Measurements from ENCODE around the gene ARL4A. TPM values are rescaled to one million over a fixed set of nuclear protein-coding genes. Genes with fewer than 3 reads are reported as not detected.
A peak's percentile ranks its signal among the peaks of the same experiment; 100 is the strongest.

The ARL4A gene
- total and polyA plus RNA-seq, 9 of the 15 experiments (the other 6 are each of a cell fraction or from before 2014, with no cell fraction given) = 118 to 688 (median 172) TPM

DNA sequence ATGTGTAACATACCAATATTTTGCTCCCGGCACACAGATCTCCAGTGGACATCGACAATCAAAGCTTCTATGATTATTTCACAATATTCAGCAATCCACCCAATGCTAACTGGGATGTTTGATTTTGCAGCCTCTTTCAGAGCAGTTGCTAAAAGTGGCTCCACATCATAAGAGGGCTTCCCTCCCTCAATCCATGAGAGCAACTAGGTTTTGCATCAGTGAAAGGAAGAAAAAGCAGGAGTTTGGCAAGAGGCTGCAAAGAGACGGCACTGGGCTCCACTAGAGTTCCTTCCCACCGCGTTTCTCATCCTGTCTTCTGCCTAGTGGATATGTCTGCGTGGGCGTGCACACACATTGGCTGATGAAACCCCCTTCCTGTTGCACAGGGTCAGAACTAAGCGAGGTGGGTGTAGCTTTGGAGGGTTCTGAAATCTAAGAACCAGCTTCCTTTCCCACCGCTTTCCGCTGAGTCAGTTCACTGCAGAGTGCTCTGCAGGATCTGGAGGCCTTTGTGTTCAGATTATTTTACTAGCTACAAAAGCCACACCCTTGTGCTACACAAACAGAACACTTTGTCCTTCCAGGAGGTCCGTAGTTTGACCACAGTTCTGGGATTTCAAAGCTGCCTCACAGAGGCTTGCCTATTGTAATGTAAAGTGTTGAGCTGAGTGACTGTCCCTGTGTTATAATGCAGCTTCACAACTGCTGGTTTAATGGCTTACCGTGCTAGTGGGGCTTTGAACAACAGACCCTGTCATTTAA is 28.1 kb downstream of the ARL4A start (continued):
- TF ChIP-seq HMGXB4 (CRISPR knock-in tag; IDR thresholded peaks at IDR 0.05) (peak; percentile 28; the same call in 1 of the 2 replicates), MAFK (IDR thresholded peaks at IDR 0.05; ENCODE audit: low read length) (peak; percentile 94), ZNF431 (CRISPR knock-in tag; IDR thresholded peaks at IDR 0.05) (peak; percentile 53; the same call in 1 of the 2 replicates), BRF2 (IDR thresholded peaks at IDR 0.05; ENCODE audit: borderline replicate concordance, insufficient read depth, insufficient read length) (no peak), SAP30 (IDR thresholded peaks at IDR 0.05; ENCODE audit: borderline replicate concordance, insufficient read depth, low read depth, low read length, poor library complexity, severe bottlenecking) (no peak), ZNF780A (CRISPR knock-in tag; IDR thresholded peaks at IDR 0.05) (no peak), PRPF4 (IDR thresholded peaks at IDR 0.05; ENCODE audit: insufficient read depth, low read depth, low read length, poor library complexity, severe bottlenecking) (no peak), ZBTB11 (CRISPR knock-in tag; IDR thresholded peaks at IDR 0.05) (peak in 1 of 3 experiments; percentile 76; a peak in 1 of 6 replicates)
- TF ChIP-seq, protein P1, sequence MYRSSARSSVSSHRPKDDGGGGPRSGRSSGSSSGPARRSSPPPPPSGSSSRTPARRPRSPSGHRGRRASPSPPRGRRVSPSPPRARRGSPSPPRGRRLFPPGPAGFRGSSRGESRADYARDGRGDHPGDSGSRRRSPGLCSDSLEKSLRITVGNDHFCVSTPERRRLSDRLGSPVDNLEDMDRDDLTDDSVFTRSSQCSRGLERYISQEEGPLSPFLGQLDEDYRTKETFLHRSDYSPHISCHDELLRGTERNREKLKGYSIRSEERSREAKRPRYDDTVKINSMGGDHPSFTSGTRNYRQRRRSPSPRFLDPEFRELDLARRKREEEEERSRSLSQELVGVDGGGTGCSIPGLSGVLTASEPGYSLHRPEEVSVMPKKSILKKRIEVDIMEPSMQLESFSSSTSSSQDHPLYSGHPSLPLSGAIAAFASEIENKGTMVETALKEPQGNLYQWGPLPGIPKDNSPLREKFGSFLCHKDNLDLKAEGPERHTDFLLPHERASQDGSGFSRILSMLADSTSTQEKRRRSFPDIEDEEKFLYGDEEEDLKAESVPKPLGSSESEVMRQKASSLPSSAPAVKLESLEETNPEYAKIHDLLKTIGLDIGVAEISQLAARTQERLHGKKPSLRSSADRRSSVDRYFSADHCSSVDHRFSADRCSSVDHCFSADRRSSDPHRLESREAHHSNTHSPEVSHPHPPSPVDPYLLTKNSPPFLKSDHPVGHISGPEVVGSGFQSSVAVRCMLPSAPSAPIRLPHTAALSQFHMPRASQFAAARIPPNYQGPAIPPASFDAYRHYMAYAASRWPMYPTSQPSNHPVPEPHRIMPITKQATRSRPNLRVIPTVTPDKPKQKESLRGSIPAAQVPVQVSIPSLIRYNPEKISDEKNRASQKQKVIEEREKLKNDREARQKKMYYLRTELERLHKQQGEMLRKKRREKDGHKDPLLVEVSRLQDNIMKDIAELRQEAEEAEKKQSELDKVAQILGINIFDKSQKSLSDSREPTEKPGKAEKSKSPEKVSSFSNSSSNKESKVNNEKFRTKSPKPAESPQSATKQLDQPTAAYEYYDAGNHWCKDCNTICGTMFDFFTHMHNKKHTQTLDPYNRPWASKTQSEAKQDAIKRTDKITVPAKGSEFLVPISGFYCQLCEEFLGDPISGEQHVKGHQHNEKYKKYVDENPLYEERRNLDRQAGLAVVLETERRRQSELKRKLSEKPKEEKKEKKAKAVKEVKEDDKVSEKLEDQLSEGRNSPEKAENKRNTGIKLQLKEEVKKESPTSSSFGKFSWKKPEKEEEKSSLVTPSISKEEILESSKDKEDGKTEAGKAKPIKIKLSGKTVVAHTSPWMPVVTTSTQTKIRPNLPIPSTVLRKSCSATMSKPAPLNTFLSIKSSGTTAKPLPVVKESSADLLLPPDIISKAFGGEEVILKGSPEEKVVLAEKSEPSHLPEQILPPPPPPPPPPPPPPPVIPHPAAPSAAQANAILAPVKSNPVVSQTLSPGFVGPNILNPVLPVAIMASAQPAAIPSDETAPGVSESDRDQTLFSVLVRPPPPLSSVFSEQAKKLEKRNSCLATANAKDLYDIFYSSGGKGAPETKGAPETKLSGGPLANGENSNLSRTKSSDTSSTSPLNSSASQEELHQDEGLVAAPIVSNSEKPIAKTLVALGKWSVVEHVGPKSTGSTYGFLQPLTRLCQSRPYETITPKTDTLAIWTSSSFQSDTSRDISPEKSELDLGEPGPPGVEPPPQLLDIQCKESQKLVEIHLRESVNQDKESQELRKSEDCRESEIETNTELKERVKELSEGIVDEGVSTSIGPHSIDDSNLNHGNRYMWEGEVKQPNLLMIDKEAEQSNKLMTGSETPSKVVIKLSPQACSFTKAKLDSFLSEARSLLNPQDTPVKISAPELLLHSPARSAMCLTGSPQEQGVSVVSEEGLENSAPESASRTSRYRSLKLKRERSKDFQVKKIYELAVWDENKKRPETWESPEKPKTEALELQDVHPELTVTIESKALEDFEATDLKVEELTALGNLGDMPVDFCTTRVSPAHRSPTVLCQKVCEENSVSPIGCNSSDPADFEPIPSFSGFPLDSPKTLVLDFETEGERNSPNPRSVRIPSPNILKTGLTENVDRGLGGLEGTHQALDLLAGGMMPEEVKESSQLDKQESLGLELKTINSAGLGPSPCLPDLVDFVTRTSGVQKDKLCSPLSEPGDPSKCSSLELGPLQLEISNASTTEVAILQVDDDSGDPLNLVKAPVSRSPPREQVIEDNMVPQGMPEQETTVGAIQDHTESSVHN (IDR thresholded peaks at IDR 0.05; ENCODE audit: borderline replicate concordance in 1 of 2, low read depth in 1 of 2) = peak in 1 of 2 experiments; percentile 70; a peak in 1 of 4 replicates
